Trophoblast cell (in vitro differentiated cells and primary cell): ENCODE data around the gene MIB2.

ENCODE experiments used
- DNase-seq, 2 donors: peaks; one replicate each; pipeline ENCODE4 v3.0.0-alpha.2; 2016
- H2AFZ ChIP-seq: 2 replicates; pipeline ENCODE4 v1.6.1; 2013; ENCODE audit warnings: low read length, moderate library complexity, mild to moderate bottlenecking; ENCODE audit not compliant: insufficient read depth, poor library complexity
- H2AK5ac ChIP-seq: 2 replicates; pipeline ENCODE4 v1.6.1; 2013; ENCODE audit warnings: mild to moderate bottlenecking, low read length
- H2BK120ac ChIP-seq: 2 replicates; pipeline ENCODE4 v1.6.1; 2013; ENCODE audit warnings: low read length, mild to moderate bottlenecking, moderate library complexity; ENCODE audit not compliant: insufficient read depth, poor library complexity
- H2BK12ac ChIP-seq: 2 replicates; pipeline ENCODE4 v1.6.1; 2013; ENCODE audit warnings: mild to moderate bottlenecking, low read length, moderate library complexity
- H2BK5ac ChIP-seq: 2 replicates; pipeline ENCODE4 v1.6.1; 2013; ENCODE audit warnings: low read length, low read depth, moderate library complexity, mild to moderate bottlenecking; ENCODE audit not compliant: poor library complexity
- H3K14ac ChIP-seq: 2 replicates; pipeline ENCODE4 v1.6.1; 2013; ENCODE audit warnings: mild to moderate bottlenecking, low read length
- H3K18ac ChIP-seq: 2 replicates; pipeline ENCODE4 v1.6.1; 2013; ENCODE audit warnings: mild to moderate bottlenecking, low read length
- H3K23ac ChIP-seq: 2 replicates; pipeline ENCODE4 v1.6.1; 2013; ENCODE audit warnings: low read length
- H3K27ac ChIP-seq: 2 replicates; pipeline ENCODE4 v1.5.1; 2013; ENCODE audit warnings: low read depth, mild to moderate bottlenecking, inconsistent platforms, low read length, moderate library complexity
- H3K27me3 ChIP-seq: 2 replicates; pipeline ENCODE4 v1.6.1; 2013; ENCODE audit warnings: inconsistent platforms, mild to moderate bottlenecking, low read length, moderate library complexity; ENCODE audit not compliant: insufficient read depth
- H3K36me3 ChIP-seq, 2 experiments: 1 replicate in 1 of 2; 2 replicates in 1 of 2; pipeline ENCODE4 v1.6.1; 2013; ENCODE audit warnings: low read length in 2 of 2, mild to moderate bottlenecking in 2 of 2, moderate library complexity in 1 of 2; ENCODE audit not compliant: insufficient read depth in 2 of 2, control insufficient read depth in 1 of 2
- H3K4ac ChIP-seq: 2 replicates; pipeline ENCODE4 v1.6.1; 2013; ENCODE audit warnings: low read depth, mild to moderate bottlenecking, low read length, moderate library complexity
- H3K4me1 ChIP-seq, 2 experiments: 1 replicate in 1 of 2; 2 replicates in 1 of 2; pipeline ENCODE4 v1.6.1; 2013; ENCODE audit warnings: low read length in 2 of 2, mild to moderate bottlenecking in 2 of 2, moderate library complexity in 1 of 2; ENCODE audit not compliant: insufficient read depth in 2 of 2, control insufficient read depth in 1 of 2
- H3K4me2 ChIP-seq: 2 replicates; pipeline ENCODE4 v1.6.1; 2013; ENCODE audit warnings: inconsistent platforms, mild to moderate bottlenecking, low read length, moderate library complexity
- H3K4me3 ChIP-seq: 2 replicates; pipeline ENCODE4 v1.5.1; 2013; ENCODE audit warnings: mild to moderate bottlenecking, low read depth, low read length, inconsistent platforms
- H3K79me1 ChIP-seq: one replicate; pipeline ENCODE4 v1.6.1; 2013; ENCODE audit warnings: low read length
- H3K79me2 ChIP-seq: 2 replicates; pipeline ENCODE4 v1.6.1; 2013; ENCODE audit warnings: low read length, mild to moderate bottlenecking; ENCODE audit not compliant: control insufficient read depth, insufficient read depth, poor library complexity
- H3K9ac ChIP-seq: 2 replicates; pipeline ENCODE4 v1.6.1; 2013; ENCODE audit warnings: mild to moderate bottlenecking, low read length
- H3K9me3 ChIP-seq: 2 replicates; pipeline ENCODE4 v1.6.1; 2013; ENCODE audit warnings: low read depth, mild to moderate bottlenecking, control low read depth, inconsistent platforms, low read length; ENCODE audit not compliant: insufficient read depth
- H4K12ac ChIP-seq: 2 replicates; pipeline ENCODE4 v1.6.1; 2013; ENCODE audit warnings: low read depth, mild to moderate bottlenecking, low read length, moderate library complexity
- H4K8ac ChIP-seq: 2 replicates; pipeline ENCODE4 v1.6.1; 2013; ENCODE audit warnings: low read depth, mild to moderate bottlenecking, low read length, moderate library complexity
- H4K91ac ChIP-seq: one replicate; pipeline ENCODE4 v1.6.1; 2013; ENCODE audit warnings: low read depth, mild to moderate bottlenecking, low read length, moderate library complexity
- WGBS: extraction: QIAGEN DNeasy Blood & Tissue Kit; methylation state at CpG from one replicate; pipeline ENCODE4 v1.1.7; 2013; ENCODE audit warnings: missing lambda C conversion rate; ENCODE audit not compliant: insufficient read length, insufficient coverage; ENCODE audit errors: extremely low coverage; 5-methylcytosine and 5-hydroxymethylcytosine counted together

The MIB2 gene

DNA sequence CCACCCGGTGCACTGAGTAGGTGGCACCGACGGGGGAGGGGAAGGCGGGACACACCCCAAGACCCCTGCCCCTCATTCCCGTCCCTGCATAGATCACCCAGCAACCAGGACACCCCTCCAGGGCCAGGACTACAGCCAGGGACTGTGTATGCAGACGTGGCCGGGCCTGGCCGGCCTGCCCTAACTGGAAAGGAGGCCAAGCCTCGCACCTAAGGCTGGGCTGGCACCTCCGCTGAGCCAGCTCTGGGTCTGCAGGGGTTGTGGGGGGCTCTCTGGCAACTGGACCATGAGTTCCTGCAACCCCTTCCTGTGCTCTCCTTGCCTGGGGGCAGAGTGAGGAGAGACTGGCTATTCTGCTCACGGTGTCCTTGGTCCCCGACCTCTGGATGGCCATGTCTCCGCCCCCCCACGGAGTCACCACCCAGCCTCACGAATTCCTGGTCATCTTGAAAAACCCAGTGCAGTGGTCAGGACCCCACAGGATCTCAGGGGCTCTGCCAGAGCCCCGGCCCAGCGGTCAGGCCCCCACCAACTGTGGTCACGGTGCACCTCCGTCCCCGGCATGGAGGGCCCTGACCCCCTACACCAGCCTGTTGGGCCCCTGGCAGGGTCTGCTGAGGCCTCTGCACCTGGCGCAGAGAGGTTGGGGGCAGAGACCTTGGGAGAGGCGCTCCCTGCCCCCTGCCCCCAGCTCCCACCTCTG is 14.3 kb upstream of the MIB2 start:
- no peaks in the 10 kb centered on the region for H3K79me1 ChIP-seq
- no peak overlapping the region for H2AFZ ChIP-seq
- no peak overlapping the region for H3K4me3 ChIP-seq
- H3K27me3 ChIP-seq = peaks cover 26% of the 10 kb centered on the region
- no peak overlapping the region for H3K18ac ChIP-seq
- H4K12ac ChIP-seq = no peak overlapping the region
- no peak overlapping the region for H3K4ac ChIP-seq
- H3K36me3 ChIP-seq = no peaks in the 10 kb centered on the region
- H4K91ac ChIP-seq = no peak overlapping the region
- H3K4me2 ChIP-seq = no peak overlapping the region
- no peak overlapping the region for H3K27ac ChIP-seq
- WGBS = no CpG with 5 or more reads among the region's 22 CpGs
- DNase-seq = no peak
- H3K14ac ChIP-seq = no peak overlapping the region
- no peak overlapping the region for H3K23ac ChIP-seq
- no peaks in the 10 kb centered on the region for H3K79me2 ChIP-seq
- no peak overlapping the region for H2AK5ac ChIP-seq
- peaks cover 11% of the 10 kb centered on the region for H3K9me3 ChIP-seq
- H2BK5ac ChIP-seq = no peak overlapping the region
- no peak overlapping the region for H3K9ac ChIP-seq
- H4K8ac ChIP-seq = no peak overlapping the region
- H2BK120ac ChIP-seq = no peak overlapping the region
- no peak overlapping the region for H2BK12ac ChIP-seq
- H3K4me1 ChIP-seq = peaks cover 9% of the 10 kb centered on the region in 2 experiments

DNA sequence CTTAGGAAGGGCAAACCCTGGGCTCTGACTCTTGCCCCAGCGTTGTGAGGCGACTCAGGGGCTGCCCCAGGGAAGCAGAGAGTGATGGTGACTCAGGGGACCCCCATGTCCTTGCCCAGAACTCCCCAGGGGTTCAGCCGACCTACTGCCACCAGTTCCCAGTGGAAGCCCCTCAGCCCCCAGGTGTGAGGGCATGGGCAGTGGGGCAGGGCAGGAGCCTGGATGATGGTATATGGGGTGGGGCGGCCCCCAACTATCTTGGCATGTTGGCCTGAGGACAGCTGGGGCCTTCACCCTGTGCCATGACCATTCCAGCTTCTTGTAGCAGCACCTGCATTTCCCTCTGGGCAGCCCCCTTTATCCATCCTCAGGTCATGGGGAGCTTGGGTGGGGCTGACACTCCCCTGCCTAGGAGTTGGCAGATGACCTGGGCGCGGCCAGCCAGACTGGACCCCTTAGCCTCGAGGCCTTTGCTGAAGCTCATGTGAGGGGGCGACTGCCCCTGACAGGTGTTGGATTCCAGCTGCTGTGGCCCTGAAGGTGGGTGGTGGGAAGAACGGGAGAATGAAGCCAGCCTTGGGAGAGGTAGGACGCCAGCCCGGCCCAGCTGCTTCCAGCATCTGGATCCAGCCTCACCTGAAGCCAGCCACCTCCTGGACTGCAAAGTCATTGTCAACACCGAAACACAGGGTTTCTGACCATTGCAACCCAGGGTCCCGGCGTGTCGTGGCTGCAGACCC is 13.6 kb upstream of the MIB2 start:
- Histone ChIP-seq H4K8ac (no peak overlapping the region), H4K91ac (no peak overlapping the region)

DNA sequence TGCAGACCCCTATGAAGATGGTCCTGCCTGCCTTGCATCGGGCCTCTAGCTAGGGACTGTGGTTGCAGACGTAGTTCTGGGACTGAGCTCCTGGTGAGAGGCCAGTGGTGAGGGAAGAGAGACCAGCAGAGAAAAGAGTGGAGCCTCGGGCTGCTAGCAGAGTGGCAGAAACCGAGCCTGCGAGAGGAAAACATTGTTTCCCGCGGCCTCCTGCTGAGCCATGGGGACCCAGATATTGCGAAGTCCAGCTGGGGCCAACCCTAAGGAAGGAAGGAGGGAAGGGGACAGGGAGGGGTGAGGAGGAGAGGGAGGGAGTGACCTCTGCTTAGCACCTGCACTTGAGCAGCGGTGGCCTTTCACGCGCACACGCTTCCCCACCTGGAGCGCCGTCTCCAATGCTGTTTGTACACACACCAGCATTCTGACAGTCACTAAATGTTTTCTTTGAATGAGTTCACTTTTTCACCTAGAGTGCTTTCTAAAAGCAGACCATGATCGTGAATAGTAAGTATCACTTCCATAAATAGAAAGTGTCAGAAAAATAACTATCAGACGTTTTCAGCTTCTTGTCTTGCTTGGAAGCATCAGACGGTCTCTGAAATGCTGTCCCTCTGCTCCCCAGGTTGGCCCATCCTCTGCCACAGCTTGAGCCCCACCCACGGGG is 12.9 kb upstream of the MIB2 start:
- Histone ChIP-seq H2BK5ac (no peak overlapping the region), H3K23ac (no peak overlapping the region), H2AFZ (no peak overlapping the region), H3K18ac (no peak overlapping the region), H4K8ac (no peak overlapping the region), H3K4me1 (peaks cover 9% of the 10 kb centered on the region in 2 experiments), H2BK12ac (no peak overlapping the region), H3K9me3 (peaks cover 11% of the 10 kb centered on the region), H3K27me3 (peaks cover 26% of the 10 kb centered on the region), H3K79me2 (no peaks in the 10 kb centered on the region), H4K91ac (no peak overlapping the region), H2AK5ac (no peak overlapping the region), H3K79me1 (no peaks in the 10 kb centered on the region), H4K12ac (no peak overlapping the region), H3K14ac (no peak overlapping the region), H3K27ac (no peak overlapping the region), H3K9ac (no peak overlapping the region), H3K4me3 (no peak overlapping the region), H2BK120ac (no peak overlapping the region), H3K4ac (no peak overlapping the region), H3K4me2 (no peak overlapping the region), H3K36me3 (no peaks in the 10 kb centered on the region)
- DNase-seq = no peak
- no CpG with 5 or more reads among the region's 18 CpGs for WGBS

More for the DNA sequence above, 13.6 kb upstream of the MIB2 start:
- WGBS = no CpG with 5 or more reads among the region's 15 CpGs
- H2BK12ac ChIP-seq = no peak overlapping the region
- H3K9ac ChIP-seq = no peak overlapping the region
- H3K9me3 ChIP-seq = peaks cover 11% of the 10 kb centered on the region
- no peak overlapping the region for H2AFZ ChIP-seq
- no peak overlapping the region for H3K4me2 ChIP-seq
- H3K27ac ChIP-seq = no peak overlapping the region
- no peak overlapping the region for H2BK120ac ChIP-seq
- H3K23ac ChIP-seq = no peak overlapping the region
- peaks cover 9% of the 10 kb centered on the region in 2 experiments for H3K4me1 ChIP-seq
- no peak overlapping the region for H2BK5ac ChIP-seq
- DNase-seq = no peak
- no peaks in the 10 kb centered on the region for H3K79me2 ChIP-seq
- H3K79me1 ChIP-seq = no peaks in the 10 kb centered on the region
- H3K18ac ChIP-seq = no peak overlapping the region
- H4K12ac ChIP-seq = no peak overlapping the region
- no peaks in the 10 kb centered on the region for H3K36me3 ChIP-seq
- H3K4ac ChIP-seq = no peak overlapping the region
- peaks cover 26% of the 10 kb centered on the region for H3K27me3 ChIP-seq
- no peak overlapping the region for H2AK5ac ChIP-seq
- no peak overlapping the region for H3K14ac ChIP-seq
- no peak overlapping the region for H3K4me3 ChIP-seq

DNA sequence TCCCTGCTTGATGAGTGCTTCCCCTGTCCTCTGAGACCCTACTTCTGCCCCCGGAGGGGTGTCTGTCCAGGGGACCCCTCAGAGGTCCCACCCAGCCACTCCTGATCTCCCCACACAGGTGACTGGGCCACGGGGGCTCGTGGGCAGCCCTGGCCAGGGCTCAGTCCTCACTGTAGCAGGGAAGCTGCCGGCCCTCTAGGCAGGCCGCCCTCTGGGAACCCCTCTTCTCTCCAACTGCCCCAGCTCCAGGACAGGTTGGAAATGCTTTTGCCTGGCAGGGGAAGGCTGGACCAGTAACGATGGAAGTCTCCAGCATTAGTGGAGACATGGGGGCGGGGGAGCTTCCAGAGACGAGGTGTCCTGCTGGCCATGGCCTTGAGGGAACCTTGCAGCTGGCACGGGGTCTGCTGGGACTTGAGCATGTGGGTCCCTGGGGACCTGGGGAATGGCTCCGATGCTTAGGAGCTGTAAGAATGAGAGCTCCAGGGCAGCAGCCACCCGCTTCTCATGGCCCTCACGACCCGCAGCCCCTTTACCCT is 12.3 kb upstream of the MIB2 start:
- no peak overlapping the region for H3K14ac ChIP-seq
- no peaks in the 10 kb centered on the region for H3K79me2 ChIP-seq
- H2AFZ ChIP-seq = no peak overlapping the region
- no peak overlapping the region for H2AK5ac ChIP-seq
- H2BK12ac ChIP-seq = no peak overlapping the region
- H3K9ac ChIP-seq = no peak overlapping the region
- no peak overlapping the region for H3K23ac ChIP-seq
- H3K4me2 ChIP-seq = no peak overlapping the region
- no peak overlapping the region for H4K91ac ChIP-seq
- H3K18ac ChIP-seq = no peak overlapping the region
- peaks cover 9% of the 10 kb centered on the region in 2 experiments for H3K4me1 ChIP-seq
- no peak overlapping the region for H2BK5ac ChIP-seq
- H3K27me3 ChIP-seq = peaks cover 26% of the 10 kb centered on the region
- H4K12ac ChIP-seq = no peak overlapping the region
- H3K9me3 ChIP-seq = peaks cover 11% of the 10 kb centered on the region
- H3K36me3 ChIP-seq = no peaks in the 10 kb centered on the region
- DNase-seq = no peak
- H3K4ac ChIP-seq = no peak overlapping the region
- WGBS = no CpG with 5 or more reads among the region's 13 CpGs
- no peak overlapping the region for H4K8ac ChIP-seq
- H2BK120ac ChIP-seq = no peak overlapping the region
- no peak overlapping the region for H3K4me3 ChIP-seq
- no peak overlapping the region for H3K27ac ChIP-seq
- no peaks in the 10 kb centered on the region for H3K79me1 ChIP-seq
